Effector memory CD8-positive, alpha-beta T cell (primary cell): ENCODE results near the gene C22orf39.

Experiments
- ATAC-seq: fragments of 150-1000 bp; cut with Tn5 transposase; replicated peaks from 2 replicates; pipeline ENCODE4 v1.10.0; 2021; ENCODE audit warnings: mild to moderate bottlenecking, moderate library complexity
- DNase-seq, 3 experiments: peaks; one replicate each; pipeline ENCODE4 v3.0.0; 2021
- H3K27ac Mint-ChIP-seq, 2 donors: one replicate each; pipeline ENCODE4 v1.8.0; 2022; ENCODE audit warnings: mild to moderate bottlenecking in 2 of 2, mixed read lengths in 2 of 2, moderate library complexity in 2 of 2
- H3K27me3 Mint-ChIP-seq, 2 donors: one replicate each; pipeline ENCODE4 v1.8.0; 2022; ENCODE audit warnings: mixed read lengths in 2 of 2
- H3K36me3 Mint-ChIP-seq: one replicate; pipeline ENCODE4 v1.8.0; 2022; ENCODE audit warnings: mild to moderate bottlenecking, moderate library complexity, mixed read lengths; ENCODE audit not compliant: insufficient read depth
- H3K4me1 Mint-ChIP-seq, 2 donors: one replicate each; pipeline ENCODE4 v1.8.0; 2022; ENCODE audit warnings: low read depth in 2 of 2, mixed read lengths in 2 of 2
- H3K4me3 Mint-ChIP-seq, 2 donors: one replicate each; pipeline ENCODE4 v1.8.0; 2022; ENCODE audit warnings: mild to moderate bottlenecking in 2 of 2, mixed read lengths in 2 of 2, moderate library complexity in 2 of 2
- H3K9me3 Mint-ChIP-seq, 2 donors: one replicate each; pipeline ENCODE4 v1.8.0; 2022; ENCODE audit warnings: mixed read lengths in 2 of 2

The C22orf39 gene

GRCh38 chr22:19480789-19481188, 33.3 kb upstream of the C22orf39 start:
- no peak for DNase-seq
- Mint-ChIP-seq H3K4me1 (peaks cover 23 to 24% of the 10 kb centered on the region in 2 donors), H3K36me3 (peaks cover 11% of the 10 kb centered on the region), H3K27me3 (no peaks in the 10 kb centered on the region), H3K4me3 (peak overlapping the region; percentile 88 to 95), H3K9me3 (no peaks in the 10 kb centered on the region), H3K27ac (no peak overlapping the region)
- ATAC-seq = no peak

- Mint-ChIP-seq H3K27me3 (no peaks in the 10 kb centered on the region), H3K4me3 (peak overlapping the region; percentile 88 to 95), H3K27ac (peak overlapping the region; percentile 99), H3K36me3 (peaks cover 11% of the 10 kb centered on the region), H3K4me1 (peaks cover 23 to 27% of the 10 kb centered on the region in 2 donors), H3K9me3 (no peaks in the 10 kb centered on the region)
- ATAC-seq (no peak), DNase-seq (no peak)
Measured at GRCh38 chr22:19480173-19480568, 32.7 kb upstream of the C22orf39 start.

- no peaks in the 10 kb centered on the region for H3K27me3 Mint-ChIP-seq
- DNase-seq = peak; percentile 90 to 92 (median 90)
- peak within 1 kb of the TSS; percentile 88 to 95 for H3K4me3 Mint-ChIP-seq
- peak; percentile 89 for ATAC-seq
- H3K27ac Mint-ChIP-seq = peak within 1 kb of the TSS; percentile 99
- H3K4me1 Mint-ChIP-seq = peaks cover 23 to 28% of the 10 kb centered on the region in 2 donors
- H3K36me3 Mint-ChIP-seq = peaks cover 11% of the 10 kb centered on the region
- no peaks in the 10 kb centered on the region for H3K9me3 Mint-ChIP-seq
Measured at GRCh38 chr22:19479355-19480172, 32.1 kb upstream of the C22orf39 start, which contains the start of gene CDC45. CDC45 (plus strand) TSS chr22:19479920; CDS start chr22:19479969, 49 bp downstream.

GRCh38 chr22:19478901-19479354, 31.4 kb upstream of the C22orf39 start, which contains the start of gene UFD1:
UFD1 (minus strand) TSS chr22:19479193; CDS start chr22:19479085, 108 bp downstream.
- Mint-ChIP-seq H3K27me3 (no peaks in the 10 kb centered on the region), H3K4me3 (peak within 1 kb of the TSS; percentile 88 to 95), H3K4me1 (peaks cover 23 to 28% of the 10 kb centered on the region in 2 donors), H3K9me3 (no peaks in the 10 kb centered on the region), H3K36me3 (peaks cover 15% of the 10 kb centered on the region), H3K27ac (peak within 1 kb of the TSS; percentile 99)
- DNase-seq (peak; percentile 77 to 80 (median 78)), ATAC-seq (peak; percentile 61)

DNA sequence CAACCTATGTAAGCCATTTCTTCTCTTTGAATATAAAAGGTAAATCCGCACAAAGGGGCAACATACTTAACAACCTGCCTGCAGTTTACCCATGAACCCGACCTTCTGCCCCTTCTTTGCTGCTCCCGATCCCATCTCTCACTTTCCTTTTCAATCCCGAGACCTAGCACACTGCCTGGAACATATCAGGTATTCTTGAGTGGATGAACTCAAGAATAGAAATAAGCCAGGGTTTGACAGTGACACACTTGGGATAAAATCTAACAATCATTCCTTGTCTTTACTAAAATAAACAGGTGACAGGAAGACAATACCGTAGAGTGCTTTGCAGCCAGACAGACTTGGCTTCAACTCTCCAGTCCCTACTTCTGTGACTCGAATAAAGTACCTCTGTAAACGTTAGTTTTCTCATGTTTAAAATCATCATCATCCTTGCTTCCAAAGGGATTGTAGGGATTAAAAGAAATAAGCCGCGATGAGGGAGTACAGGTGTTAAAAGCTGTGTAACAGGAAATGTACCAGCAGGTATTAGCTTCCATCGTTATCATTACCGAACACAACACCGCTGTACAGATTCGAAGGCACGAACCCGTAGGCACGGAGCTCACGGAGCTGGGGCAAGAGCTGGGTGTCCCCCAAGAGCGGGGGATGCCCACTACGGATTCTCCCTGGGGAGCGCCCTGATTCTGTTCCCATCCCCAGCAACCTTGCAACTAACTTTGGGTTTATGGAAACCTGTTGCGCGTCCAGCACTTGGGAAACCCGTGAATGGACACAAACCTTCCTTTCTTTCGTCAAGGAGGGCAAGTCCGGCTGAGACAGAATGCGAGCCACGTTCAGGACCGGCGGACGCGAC, 30.8 kb upstream of the C22orf39 start:
- Mint-ChIP-seq H3K27me3 (no peaks in the 10 kb centered on the region), H3K4me3 (peak overlapping the region; percentile 88 to 95), H3K9me3 (no peaks in the 10 kb centered on the region), H3K36me3 (peaks cover 18% of the 10 kb centered on the region), H3K27ac (peak overlapping the region; percentile 99), H3K4me1 (peaks cover 27 to 28% of the 10 kb centered on the region in 2 donors)
- ATAC-seq = no peak
- DNase-seq = peak in 1 of 3 experiments; percentile 24

- DNase-seq (no peak), ATAC-seq (no peak)
- Mint-ChIP-seq H3K36me3 (peaks cover 21% of the 10 kb centered on the region), H3K27ac (peak overlapping the region; percentile 99), H3K4me3 (peak overlapping the region; percentile 88 to 95), H3K4me1 (peaks cover 28 to 31% of the 10 kb centered on the region in 2 donors), H3K9me3 (no peaks in the 10 kb centered on the region), H3K27me3 (no peaks in the 10 kb centered on the region)
Measured at GRCh38 chr22:19477321-19478044, 30.0 kb upstream of the C22orf39 start.

DNA sequence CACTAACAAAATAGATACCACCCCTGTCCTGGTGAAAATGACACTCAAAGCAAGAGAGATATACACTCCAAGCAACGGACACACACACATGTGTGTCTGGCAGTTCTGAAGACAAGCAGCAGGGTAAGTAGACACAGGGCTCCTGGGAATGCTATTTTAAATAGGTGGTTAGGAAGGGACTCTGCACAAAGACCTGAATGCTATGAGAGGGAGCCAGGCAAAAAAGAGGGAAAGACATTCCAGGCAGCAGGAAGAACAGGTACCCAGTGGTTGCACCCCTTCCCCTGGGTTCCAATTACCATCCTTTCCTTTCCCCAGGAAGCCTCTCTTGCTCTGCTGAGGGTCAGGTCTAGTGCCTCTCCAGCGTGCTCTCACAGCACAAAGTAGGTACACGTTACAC, 28.5 kb upstream of the C22orf39 start:
- no peaks in the 10 kb centered on the region for H3K27me3 Mint-ChIP-seq
- no peak for ATAC-seq
- H3K27ac Mint-ChIP-seq = no peak overlapping the region
- no peak overlapping the region for H3K4me3 Mint-ChIP-seq
- peaks cover 28 to 31% of the 10 kb centered on the region in 2 donors for H3K4me1 Mint-ChIP-seq
- no peaks in the 10 kb centered on the region for H3K9me3 Mint-ChIP-seq
- H3K36me3 Mint-ChIP-seq = peaks cover 31% of the 10 kb centered on the region
- no peak for DNase-seq

GRCh38 chr22:19473578-19473977, 26.1 kb upstream of the C22orf39 start:
- no peak for ATAC-seq
- DNase-seq = no peak
- no peak overlapping the region for H3K4me3 Mint-ChIP-seq
- H3K36me3 Mint-ChIP-seq = peaks cover 44% of the 10 kb centered on the region
- no peaks in the 10 kb centered on the region for H3K27me3 Mint-ChIP-seq
- H3K4me1 Mint-ChIP-seq = peaks cover 24 to 26% of the 10 kb centered on the region in 2 donors
- H3K27ac Mint-ChIP-seq = no peak overlapping the region
- H3K9me3 Mint-ChIP-seq = no peaks in the 10 kb centered on the region

DNA sequence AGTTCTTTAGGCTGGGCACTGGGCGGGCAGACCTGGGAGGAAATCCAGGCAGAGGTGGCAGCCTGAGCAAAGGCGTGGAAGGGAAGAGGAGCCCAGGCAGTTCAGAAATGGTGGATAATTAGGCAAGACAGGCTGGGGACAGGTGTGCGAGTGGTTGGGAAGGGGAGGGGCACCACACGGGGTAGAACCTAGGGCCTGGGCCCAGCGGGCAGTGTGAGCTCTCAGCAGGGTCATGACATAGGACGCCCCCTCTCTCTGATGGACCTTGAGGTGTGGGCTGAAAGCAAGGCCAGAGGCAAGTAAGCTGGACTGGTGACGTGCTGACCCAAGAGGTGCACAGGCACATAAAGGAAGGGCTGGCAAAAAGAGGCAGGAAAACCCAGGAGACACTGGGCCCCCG, 24.7 kb upstream of the C22orf39 start:
- Mint-ChIP-seq H3K4me3 (no peak overlapping the region), H3K4me1 (peaks cover 14 to 16% of the 10 kb centered on the region in 2 donors), H3K27me3 (no peaks in the 10 kb centered on the region), H3K9me3 (no peaks in the 10 kb centered on the region), H3K27ac (no peak overlapping the region), H3K36me3 (peaks cover 56% of the 10 kb centered on the region)
- DNase-seq (no peak), ATAC-seq (no peak)

GRCh38 chr22:19471572-19471971, 24.1 kb upstream of the C22orf39 start:
- no peak overlapping the region for H3K27ac Mint-ChIP-seq
- peaks cover 63% of the 10 kb centered on the region for H3K36me3 Mint-ChIP-seq
- ATAC-seq (no peak), DNase-seq (no peak)
- H3K9me3 Mint-ChIP-seq = no peaks in the 10 kb centered on the region
- peaks cover 12 to 13% of the 10 kb centered on the region in 2 donors for H3K4me1 Mint-ChIP-seq
- H3K4me3 Mint-ChIP-seq = no peak overlapping the region
- H3K27me3 Mint-ChIP-seq = no peaks in the 10 kb centered on the region

DNA sequence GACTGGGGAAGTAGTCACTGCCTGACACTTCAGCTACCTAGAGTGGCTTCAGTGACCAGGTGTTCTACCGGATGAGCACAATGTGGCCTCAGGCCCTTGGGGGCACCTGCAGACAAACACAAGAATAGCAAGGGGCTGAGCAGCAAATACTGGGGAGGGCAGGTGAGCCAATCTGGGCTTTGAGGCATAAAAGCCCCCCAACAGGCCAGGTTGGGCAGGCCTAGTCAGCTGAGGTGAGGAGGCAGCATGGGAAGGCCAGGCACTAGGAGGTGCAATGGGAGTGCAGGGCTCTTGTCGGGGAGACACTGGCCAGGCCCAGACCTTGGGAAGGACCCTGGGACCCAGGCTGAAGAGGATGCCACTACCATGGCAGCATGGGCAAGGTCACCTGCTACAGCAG, 22.5 kb upstream of the C22orf39 start:
- DNase-seq (no peak), ATAC-seq (no peak)
- H3K4me1 Mint-ChIP-seq = peaks cover 8 to 17% of the 10 kb centered on the region in 2 donors
- peaks cover 79% of the 10 kb centered on the region for H3K36me3 Mint-ChIP-seq
- no peaks in the 10 kb centered on the region for H3K9me3 Mint-ChIP-seq
- H3K4me3 Mint-ChIP-seq = no peak overlapping the region
- H3K27ac Mint-ChIP-seq = no peak overlapping the region
- no peaks in the 10 kb centered on the region for H3K27me3 Mint-ChIP-seq

- H3K9me3 Mint-ChIP-seq = no peaks in the 10 kb centered on the region
- ATAC-seq (no peak), DNase-seq (no peak)
- H3K4me1 Mint-ChIP-seq = peaks cover 10 to 22% of the 10 kb centered on the region in 2 donors
- H3K36me3 Mint-ChIP-seq = peaks cover 84% of the 10 kb centered on the region
- no peaks in the 10 kb centered on the region for H3K27me3 Mint-ChIP-seq
- H3K4me3 Mint-ChIP-seq = no peak overlapping the region
- no peak overlapping the region for H3K27ac Mint-ChIP-seq
Measured at GRCh38 chr22:19469421-19469820, 21.9 kb upstream of the C22orf39 start.

DNA sequence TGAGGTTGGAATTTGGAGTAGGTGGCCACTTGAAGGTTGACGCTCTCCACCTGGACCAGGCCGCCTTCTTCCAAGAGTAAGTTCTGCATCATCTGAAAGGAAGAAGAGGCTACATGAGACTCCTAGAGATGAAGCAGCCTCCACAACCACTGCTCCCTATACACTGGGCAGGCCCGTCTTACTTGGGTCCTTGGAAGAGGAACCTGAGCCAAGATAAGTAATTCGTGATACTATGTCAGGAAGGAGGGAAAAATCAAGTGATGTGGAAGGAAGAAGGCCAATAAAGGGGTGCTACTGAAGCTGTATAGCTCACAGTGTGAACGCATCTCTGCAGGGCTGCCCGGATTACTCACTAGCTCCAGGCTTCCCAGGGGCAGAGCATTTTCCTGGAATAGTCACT, 20.4 kb upstream of the C22orf39 start:
- Mint-ChIP-seq H3K4me1 (peaks cover 10 to 16% of the 10 kb centered on the region in 2 donors), H3K27ac (no peak overlapping the region), H3K36me3 (peaks cover 80% of the 10 kb centered on the region), H3K4me3 (no peak overlapping the region), H3K27me3 (no peaks in the 10 kb centered on the region), H3K9me3 (no peaks in the 10 kb centered on the region)
- ATAC-seq (no peak), DNase-seq (no peak)
